Neural progenitor cell (in vitro differentiated cells): ENCODE data around the gene CAPN12.

Source experiments
- EZH2 ChIP-seq: fragments of 200-600 bp; sonication (generic); IDR thresholded peaks from 2 replicates; pipeline ENCODE4 v1.6.1; 2017; ENCODE audit warnings: antibody characterized with exemption, mild to moderate bottlenecking, moderate library complexity
- EZH2phosphoT487 ChIP-seq: fragments of 200-600 bp; sonication (generic); IDR thresholded peaks from 2 replicates; pipeline ENCODE4 v1.6.1; 2017; ENCODE audit warnings: antibody characterized with exemption
- TF ChIP-seq, protein P1 (sequence below): fragments of 200-600 bp; sonication (generic); IDR thresholded peaks from 2 replicates; pipeline ENCODE4 v1.5.1; 2017; ENCODE audit warnings: antibody characterized with exemption, mild to moderate bottlenecking

DNA sequence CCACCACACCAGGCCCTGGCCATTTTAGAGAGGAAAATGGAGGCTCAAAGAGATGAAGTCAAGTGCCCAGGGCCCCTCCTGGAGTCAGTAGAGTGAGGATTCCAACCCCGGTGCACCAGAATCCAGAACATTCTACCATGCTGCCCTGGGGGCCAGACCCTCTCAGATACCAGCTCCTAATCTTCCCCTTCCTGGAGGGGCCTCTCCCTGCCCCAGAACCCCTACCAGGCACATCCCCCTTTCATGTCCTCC is 11.1 kb downstream of the CAPN12 start:
- TF ChIP-seq EZH2phosphoT487 (no peak), EZH2 (no peak)
- TF ChIP-seq, protein P1, sequence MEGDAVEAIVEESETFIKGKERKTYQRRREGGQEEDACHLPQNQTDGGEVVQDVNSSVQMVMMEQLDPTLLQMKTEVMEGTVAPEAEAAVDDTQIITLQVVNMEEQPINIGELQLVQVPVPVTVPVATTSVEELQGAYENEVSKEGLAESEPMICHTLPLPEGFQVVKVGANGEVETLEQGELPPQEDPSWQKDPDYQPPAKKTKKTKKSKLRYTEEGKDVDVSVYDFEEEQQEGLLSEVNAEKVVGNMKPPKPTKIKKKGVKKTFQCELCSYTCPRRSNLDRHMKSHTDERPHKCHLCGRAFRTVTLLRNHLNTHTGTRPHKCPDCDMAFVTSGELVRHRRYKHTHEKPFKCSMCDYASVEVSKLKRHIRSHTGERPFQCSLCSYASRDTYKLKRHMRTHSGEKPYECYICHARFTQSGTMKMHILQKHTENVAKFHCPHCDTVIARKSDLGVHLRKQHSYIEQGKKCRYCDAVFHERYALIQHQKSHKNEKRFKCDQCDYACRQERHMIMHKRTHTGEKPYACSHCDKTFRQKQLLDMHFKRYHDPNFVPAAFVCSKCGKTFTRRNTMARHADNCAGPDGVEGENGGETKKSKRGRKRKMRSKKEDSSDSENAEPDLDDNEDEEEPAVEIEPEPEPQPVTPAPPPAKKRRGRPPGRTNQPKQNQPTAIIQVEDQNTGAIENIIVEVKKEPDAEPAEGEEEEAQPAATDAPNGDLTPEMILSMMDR: no peak
